Measurements from ENCODE around the gene ARMH3. TPM values are rescaled to one million over a fixed set of nuclear protein-coding genes. Genes with fewer than 3 reads are reported as not detected.

The ARMH3 gene
- total RNA-seq, 3 donors from 2014 or later: 18.4 to 27.4 (median 22.4) TPM

DNA sequence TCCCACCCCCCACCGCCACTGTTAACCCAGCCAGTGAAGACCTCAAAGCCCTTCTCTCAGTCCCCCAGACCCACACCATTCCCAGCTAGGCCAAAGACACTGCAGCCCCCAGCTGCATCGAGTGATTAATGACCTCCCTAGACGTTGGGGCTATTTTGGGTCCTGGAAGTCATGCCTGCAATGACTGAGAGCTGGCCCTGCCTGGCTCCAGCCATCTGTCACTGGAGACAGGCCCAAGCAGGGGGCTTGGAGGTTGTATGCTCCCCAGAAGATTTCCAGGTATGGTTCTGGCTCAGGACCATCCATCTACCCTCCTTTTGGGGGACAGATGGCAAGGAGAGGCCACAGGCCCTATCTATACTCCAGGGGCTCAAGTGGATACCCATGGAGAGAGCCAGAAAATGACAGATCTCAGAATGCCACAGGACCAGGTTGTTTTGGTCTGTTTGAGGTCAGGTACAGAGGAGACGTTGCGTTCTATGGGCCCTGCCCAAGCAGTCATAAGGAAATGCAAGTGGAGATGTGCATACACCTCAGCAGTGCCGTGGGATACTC is 217.5 kb downstream of the ARMH3 start:
- TF ChIP-seq POLR2A (IDR thresholded peaks at IDR 0.05): no peak
- TF ChIP-seq, protein P1, sequence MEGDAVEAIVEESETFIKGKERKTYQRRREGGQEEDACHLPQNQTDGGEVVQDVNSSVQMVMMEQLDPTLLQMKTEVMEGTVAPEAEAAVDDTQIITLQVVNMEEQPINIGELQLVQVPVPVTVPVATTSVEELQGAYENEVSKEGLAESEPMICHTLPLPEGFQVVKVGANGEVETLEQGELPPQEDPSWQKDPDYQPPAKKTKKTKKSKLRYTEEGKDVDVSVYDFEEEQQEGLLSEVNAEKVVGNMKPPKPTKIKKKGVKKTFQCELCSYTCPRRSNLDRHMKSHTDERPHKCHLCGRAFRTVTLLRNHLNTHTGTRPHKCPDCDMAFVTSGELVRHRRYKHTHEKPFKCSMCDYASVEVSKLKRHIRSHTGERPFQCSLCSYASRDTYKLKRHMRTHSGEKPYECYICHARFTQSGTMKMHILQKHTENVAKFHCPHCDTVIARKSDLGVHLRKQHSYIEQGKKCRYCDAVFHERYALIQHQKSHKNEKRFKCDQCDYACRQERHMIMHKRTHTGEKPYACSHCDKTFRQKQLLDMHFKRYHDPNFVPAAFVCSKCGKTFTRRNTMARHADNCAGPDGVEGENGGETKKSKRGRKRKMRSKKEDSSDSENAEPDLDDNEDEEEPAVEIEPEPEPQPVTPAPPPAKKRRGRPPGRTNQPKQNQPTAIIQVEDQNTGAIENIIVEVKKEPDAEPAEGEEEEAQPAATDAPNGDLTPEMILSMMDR (IDR thresholded peaks at IDR 0.05): no peak
- TF ChIP-seq POLR2AphosphoS5 (IDR thresholded peaks at IDR 0.05): no peak
- H3K9me3 ChIP-seq: no peaks in the 10 kb centered on the region
- intact Hi-C loops (cut with DNase I; ENCODE audit: low total_unique reads): no loop called here
- H3K27me3 ChIP-seq: no peaks in the 10 kb centered on the region
- peaks cover 0 to 14% of the 10 kb centered on the region in 2 donors for H3K4me1 ChIP-seq
- H3K36me3 ChIP-seq: no peaks in the 10 kb centered on the region
- no peak overlapping the region for H3K4me3 ChIP-seq
- DNase-seq (ENCODE audit: low spot score in 2 of 2): no peak
- no peak overlapping the region for H3K27ac ChIP-seq

DNA sequence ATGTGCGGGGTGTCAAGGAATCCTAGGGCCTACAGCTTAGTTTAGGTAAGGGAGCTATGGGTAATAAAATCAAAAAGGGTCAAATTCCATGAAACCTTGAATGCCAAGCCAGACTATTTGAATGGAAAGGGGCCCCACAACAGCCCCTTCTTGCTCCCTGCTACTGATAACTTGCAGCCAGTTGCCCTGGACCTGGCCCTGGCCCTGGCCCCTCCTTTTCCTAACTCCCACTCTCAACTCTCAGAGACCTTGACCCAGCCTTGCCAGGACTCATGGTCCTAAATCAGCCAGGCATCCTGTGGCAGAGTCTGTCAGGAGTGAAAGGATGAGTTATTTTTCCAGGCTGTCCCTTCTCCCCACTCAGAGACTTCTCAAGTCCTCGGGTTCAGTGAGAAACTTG is 218.2 kb downstream of the ARMH3 start:
- no peak for TF ChIP-seq POLR2A (IDR thresholded peaks at IDR 0.05)
- TF ChIP-seq, protein P1 (IDR thresholded peaks at IDR 0.05): no peak
- TF ChIP-seq POLR2AphosphoS5 (IDR thresholded peaks at IDR 0.05): no peak
- Histone ChIP-seq H3K27ac (no peak overlapping the region), H3K9me3 (no peaks in the 10 kb centered on the region), H3K36me3 (no peaks in the 10 kb centered on the region), H3K27me3 (no peaks in the 10 kb centered on the region), H3K4me3 (no peak overlapping the region), H3K4me1 (peaks cover 0 to 14% of the 10 kb centered on the region in 2 donors)
- intact Hi-C loops (cut with DNase I; ENCODE audit: low total_unique reads): no loop called here
- DNase-seq (ENCODE audit: low spot score in 2 of 2): no peak

DNA sequence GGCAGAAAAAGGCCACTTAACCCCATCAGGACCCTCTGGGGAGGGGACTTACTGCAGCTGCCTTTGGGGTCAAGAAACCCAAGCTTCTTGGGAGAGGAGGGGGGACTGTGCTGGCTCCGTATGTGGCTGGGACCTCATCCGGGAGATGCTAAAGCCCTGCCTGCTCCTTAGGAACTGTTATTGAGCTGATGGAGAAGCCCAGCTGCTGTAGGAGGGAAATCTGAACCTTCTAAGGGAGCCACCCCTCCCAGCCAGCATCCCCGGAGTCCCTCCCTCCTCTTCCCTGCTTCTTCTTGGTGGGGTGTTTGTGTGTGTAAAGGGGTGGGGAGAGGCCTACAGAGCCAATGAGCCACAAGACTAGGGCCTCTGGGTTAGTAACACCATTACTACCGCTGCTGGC is 220.6 kb downstream of the ARMH3 start:
- no peak overlapping the region for H3K27ac ChIP-seq
- H3K4me3 ChIP-seq: no peak overlapping the region
- TF ChIP-seq, protein P1 (IDR thresholded peaks at IDR 0.05): no peak
- TF ChIP-seq POLR2AphosphoS5 (IDR thresholded peaks at IDR 0.05) (no peak), POLR2A (IDR thresholded peaks at IDR 0.05) (no peak)
- no peaks in the 10 kb centered on the region for H3K36me3 ChIP-seq
- H3K9me3 ChIP-seq: no peaks in the 10 kb centered on the region
- H3K4me1 ChIP-seq: peaks cover 0 to 8% of the 10 kb centered on the region in 2 donors
- intact Hi-C loops (cut with DNase I; ENCODE audit: low total_unique reads): no loop called here
- DNase-seq (ENCODE audit: low spot score in 2 of 2): no peak
- H3K27me3 ChIP-seq: no peaks in the 10 kb centered on the region

DNA sequence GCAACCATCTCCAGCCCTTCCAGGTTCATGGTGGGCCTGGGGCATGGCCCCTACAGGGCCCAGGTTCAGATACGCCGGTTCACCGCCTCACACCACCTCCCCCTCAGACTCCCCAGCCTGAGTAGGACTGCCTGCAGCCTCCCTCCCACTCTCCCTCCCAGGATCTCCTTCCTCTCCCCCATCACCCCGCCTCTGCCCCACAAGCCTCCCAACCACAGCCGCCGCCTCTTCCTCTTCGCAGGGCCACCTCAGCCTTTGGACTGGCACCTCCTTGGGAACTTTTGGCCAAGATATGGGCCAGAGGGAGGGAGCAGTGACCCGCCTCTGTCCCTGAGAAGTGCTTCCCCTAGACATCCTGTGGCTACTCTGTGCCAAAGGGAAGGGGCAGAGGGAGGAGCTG is 221.6 kb downstream of the ARMH3 start:
- no peak overlapping the region for H3K4me3 ChIP-seq
- no peaks in the 10 kb centered on the region for H3K4me1 ChIP-seq
- no peak overlapping the region for H3K27ac ChIP-seq
- no peaks in the 10 kb centered on the region for H3K36me3 ChIP-seq
- intact Hi-C loops (cut with DNase I; ENCODE audit: low total_unique reads): no loop called here
- TF ChIP-seq, protein P1 (IDR thresholded peaks at IDR 0.05): no peak
- TF ChIP-seq POLR2AphosphoS5 (IDR thresholded peaks at IDR 0.05) (no peak), POLR2A (IDR thresholded peaks at IDR 0.05) (no peak)
- no peaks in the 10 kb centered on the region for H3K27me3 ChIP-seq
- no peaks in the 10 kb centered on the region for H3K9me3 ChIP-seq
- no peak for DNase-seq (ENCODE audit: low spot score in 2 of 2)

DNA sequence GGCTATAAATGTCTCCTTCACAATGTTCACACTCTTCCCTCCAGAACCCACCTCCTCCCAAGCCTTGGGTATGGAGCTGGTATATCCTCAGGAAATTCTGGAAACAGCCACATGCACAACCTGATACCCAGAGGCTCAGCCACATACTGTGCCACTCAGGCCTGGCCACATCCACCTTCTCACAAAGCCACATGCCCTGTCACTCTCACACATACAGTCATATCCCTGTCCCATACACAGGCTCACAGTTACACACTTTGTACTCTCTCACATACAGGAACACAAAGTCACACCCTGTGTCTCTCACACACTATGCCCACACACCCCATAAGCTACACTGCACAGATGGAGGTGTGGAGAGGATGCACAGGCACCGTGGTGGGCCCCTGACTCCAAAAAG is 222.5 kb downstream of the ARMH3 start:
- no peaks in the 10 kb centered on the region for H3K9me3 ChIP-seq
- H3K27me3 ChIP-seq: no peaks in the 10 kb centered on the region
- H3K4me3 ChIP-seq: no peak overlapping the region
- H3K4me1 ChIP-seq: no peaks in the 10 kb centered on the region
- no peak for DNase-seq (ENCODE audit: low spot score in 2 of 2)
- intact Hi-C loops (cut with DNase I; ENCODE audit: low total_unique reads): no loop called here
- no peak overlapping the region for H3K27ac ChIP-seq
- TF ChIP-seq POLR2A (IDR thresholded peaks at IDR 0.05): no peak
- TF ChIP-seq, protein P1 (IDR thresholded peaks at IDR 0.05): no peak
- TF ChIP-seq POLR2AphosphoS5 (IDR thresholded peaks at IDR 0.05): no peak
- no peaks in the 10 kb centered on the region for H3K36me3 ChIP-seq

All from breast epithelium (tissue), 4 donors.